GM06990 (cell line): Measurements from ENCODE around the gene LSM2.
A peak's percentile ranks its signal among the peaks of the same experiment; 100 is the strongest.

Experiments
- DNase-seq: peaks from one replicate; pipeline ENCODE4 v3.0.0-alpha.2; 2011; ENCODE audit not compliant: insufficient read length; ENCODE audit errors: extremely low read depth
- H3K27me3 ChIP-seq: replicated peaks from 2 replicates; pipeline ENCODE4 v1.6.0; 2011; ENCODE audit warnings: low read length; ENCODE audit not compliant: control insufficient read depth, insufficient read depth
- H3K36me3 ChIP-seq: 2 replicates; pipeline ENCODE4 v1.5.1; 2011; ENCODE audit warnings: low read length; ENCODE audit not compliant: control insufficient read depth, insufficient read depth
- H3K4me3 ChIP-seq: replicated peaks from 2 replicates; pipeline ENCODE4 v1.5.1; 2011; ENCODE audit warnings: low read depth, mild to moderate bottlenecking, control low read depth, low read length
- CTCF ChIP-seq: IDR thresholded peaks from 2 replicates; pipeline ENCODE4 v1.5.1; 2011; ENCODE audit warnings: low read length, control low read depth, mild to moderate bottlenecking, inconsistent platforms; ENCODE audit not compliant: insufficient read depth, poor library complexity, severe bottlenecking

The LSM2 gene

GRCh38 chr6:31778999-31779885 is 27.5 kb downstream of the LSM2 start:
- Histone ChIP-seq H3K27me3 (no peaks in the 10 kb centered on the region), H3K4me3 (no peak overlapping the region), H3K36me3 (peaks cover 39% of the 10 kb centered on the region)
- no peak for DNase-seq
- no peak for TF ChIP-seq CTCF

- peaks cover 35% of the 10 kb centered on the region for H3K36me3 ChIP-seq
- no peaks in the 10 kb centered on the region for H3K27me3 ChIP-seq
- no peak for TF ChIP-seq CTCF
- no peak overlapping the region for H3K4me3 ChIP-seq
- DNase-seq = no peak
Observed at GRCh38 chr6:31778193-31778592, 28.6 kb downstream of the LSM2 start.

GRCh38 chr6:31777667-31778050 is 29.1 kb downstream of the LSM2 start:
- no peaks in the 10 kb centered on the region for H3K27me3 ChIP-seq
- H3K4me3 ChIP-seq = no peak overlapping the region
- no peak for DNase-seq
- H3K36me3 ChIP-seq = peaks cover 35% of the 10 kb centered on the region
- no peak for TF ChIP-seq CTCF

- peak; percentile 86 for DNase-seq
- Histone ChIP-seq H3K27me3 (no peaks in the 10 kb centered on the region), H3K4me3 (no peak within 1 kb of the TSS), H3K36me3 (peaks cover 31% of the 10 kb centered on the region)
- TF ChIP-seq CTCF = no peak
Observed at GRCh38 chr6:31776989-31777666, 29.6 kb downstream of the LSM2 start, which contains the start of gene VWA7. Gene VWA7 (minus strand): TSS chr6:31777328. CDS start chr6:31776779, 549 bp downstream.

GRCh38 chr6:31776485-31776988 is 30.2 kb downstream of the LSM2 start:
- no peaks in the 10 kb centered on the region for H3K27me3 ChIP-seq
- peaks cover 25% of the 10 kb centered on the region for H3K36me3 ChIP-seq
- H3K4me3 ChIP-seq = no peak overlapping the region
- no peak for TF ChIP-seq CTCF
- DNase-seq = no peak
